Endothelial cell of umbilical vein (primary cell): ENCODE results near the gene PDK4. TPM values are rescaled to one million over a fixed set of nuclear protein-coding genes. Genes with fewer than 3 reads are reported as not detected.

Source experiments
- BruUV-seq: library from RNA; stranded (reverse); fragments of 400-500 nt; replicated peaks from 2 replicates; lab custom pipeline; 2021; lab: Mats Ljungman, UMichigan
- CTCF ChIA-PET: fragments of 300-600, 350-600 bp; sonication (Branson Sonifier 250); formaldehyde crosslinking; loops from one replicate; lab custom pipeline; 2021; ENCODE audit warnings: antibody characterized with exemption, inconsistent platforms; lab: Charles Lee
- POLR2A ChIA-PET: fragments of 300-600, 350-600 bp; sonication (Branson Sonifier 250); formaldehyde crosslinking; loops from one replicate; lab custom pipeline; 2021; ENCODE audit warnings: antibody characterized with exemption, inconsistent platforms; lab: Charles Lee
- DNase-seq: peaks from one replicate; pipeline ENCODE4 v3.0.0-alpha.2; 2011; ENCODE audit warnings: low read depth, low spot score
- FAIRE-seq: peaks from 2 replicates; lab custom pipeline; 2011; peaks lifted over from hg19 to GRCh38; lab: Jason Lieb, UNC
- H2AFZ ChIP-seq: 2 replicates; pipeline ENCODE4 v1.6.0; 2012; ENCODE audit warnings: low read depth, low read length, control low read depth, inconsistent platforms
- H3K27ac ChIP-seq: 2 replicates; pipeline ENCODE4 v1.5.1; 2011; ENCODE audit warnings: low read depth, mild to moderate bottlenecking, control low read depth, low read length, moderate library complexity; ENCODE audit not compliant: insufficient read depth
- H3K27me3 ChIP-seq, 2 experiments: 2 replicates each; pipeline versions ENCODE4 v1.6.0 to v1.6.1; 2011; ENCODE audit warnings: low read length in 2 of 2, mixed read lengths in 1 of 2; ENCODE audit not compliant: control insufficient read depth in 2 of 2, insufficient read depth in 2 of 2
- H3K36me3 ChIP-seq, 2 experiments: 2 replicates in 1 of 2; 3 replicates in 1 of 2; pipeline ENCODE4 v1.5.1; 2011; ENCODE audit warnings: low read length in 2 of 2, mild to moderate bottlenecking in 1 of 2, moderate library complexity in 1 of 2; ENCODE audit not compliant: control insufficient read depth in 2 of 2, insufficient read depth in 2 of 2; ENCODE audit errors: extremely low read depth in 1 of 2
- H3K4me1 ChIP-seq: 3 replicates; pipeline ENCODE4 v1.5.1; 2011; ENCODE audit warnings: mild to moderate bottlenecking, low read length; ENCODE audit not compliant: control insufficient read depth, insufficient read depth; ENCODE audit errors: extremely low read depth
- H3K4me2 ChIP-seq: 2 replicates; pipeline ENCODE4 v1.6.1; 2011; ENCODE audit warnings: low read length, control low read depth, mixed read lengths; ENCODE audit not compliant: insufficient read depth
- H3K4me3 ChIP-seq, 3 experiments: fragments of 200-600 bp in 1 of 3; sonication (generic), shearing (Covaris generic) in 1 of 3; replicated peaks in 1 of 3; 2 replicates each; pipeline ENCODE4 v1.5.1; 2011 to 2016; ENCODE audit warnings: control low read depth in 3 of 3, low read length in 3 of 3, mild to moderate bottlenecking in 2 of 3, inconsistent platforms in 1 of 3, low read depth in 1 of 3, moderate library complexity in 1 of 3; ENCODE audit not compliant: insufficient read depth in 1 of 3
- H3K79me2 ChIP-seq: 2 replicates; pipeline ENCODE4 v1.6.0; 2012; ENCODE audit warnings: low read length, inconsistent platforms; ENCODE audit not compliant: control insufficient read depth, insufficient read depth
- H3K9ac ChIP-seq: replicated peaks from 2 replicates; pipeline ENCODE3; 2011; ENCODE audit warnings: low read length, control low read depth; ENCODE audit not compliant: insufficient read depth; ENCODE audit errors: extremely low read depth
- H3K9me1 ChIP-seq: replicated peaks from 3 replicates; pipeline ENCODE4 v1.6.0; 2011; ENCODE audit warnings: mild to moderate bottlenecking, low read length; ENCODE audit not compliant: control insufficient read depth, insufficient read depth; ENCODE audit errors: extremely low read depth
- H3K9me3 ChIP-seq: replicated peaks from 2 replicates; pipeline ENCODE4 v1.5.1; 2012; ENCODE audit warnings: low read length, inconsistent platforms; ENCODE audit not compliant: control insufficient read depth, insufficient read depth
- H4K20me1 ChIP-seq: replicated peaks from 2 replicates; pipeline ENCODE3; 2011; ENCODE audit warnings: mild to moderate bottlenecking, low read length; ENCODE audit not compliant: control insufficient read depth, insufficient read depth; ENCODE audit errors: extremely low read depth
- EZH2 ChIP-seq: IDR thresholded peaks from 2 replicates; pipeline ENCODE4 v1.6.1; 2012; ENCODE audit warnings: borderline replicate concordance, low read depth, mild to moderate bottlenecking, moderate library complexity, low read length, inconsistent platforms; ENCODE audit not compliant: severe bottlenecking
- FOS ChIP-seq: IDR thresholded peaks from 2 replicates; pipeline ENCODE4 v1.6.1; 2011; ENCODE audit warnings: mild to moderate bottlenecking, low read length, moderate library complexity, borderline replicate concordance; ENCODE audit not compliant: insufficient read depth
- GATA2 ChIP-seq: IDR thresholded peaks from 2 replicates; pipeline ENCODE4 v1.7.0; 2011; ENCODE audit warnings: low read depth, mild to moderate bottlenecking, moderate library complexity, mixed read lengths, low read length; ENCODE audit not compliant: insufficient read length, insufficient read depth
- JUN ChIP-seq: IDR thresholded peaks from 2 replicates; pipeline ENCODE4 v1.6.1; 2011; ENCODE audit warnings: borderline replicate concordance, low read depth; ENCODE audit not compliant: insufficient read length, insufficient read depth
- MYC ChIP-seq: IDR thresholded peaks from one replicate; pipeline ENCODE4 v1.6.1; 2011; ENCODE audit warnings: mild to moderate bottlenecking, low read depth, low read length
- POLR2A ChIP-seq: IDR thresholded peaks from 2 replicates; pipeline ENCODE4 v1.6.1; 2012; ENCODE audit warnings: low read depth, mild to moderate bottlenecking, control low read depth, low read length
- POLR2AphosphoS5 ChIP-seq: IDR thresholded peaks from 2 replicates; pipeline ENCODE4 v1.6.1; 2012; ENCODE audit warnings: low read depth, mild to moderate bottlenecking, control low read depth, low read length, moderate library complexity; ENCODE audit not compliant: insufficient read depth
- dilution Hi-C: fragments of 300-500 bp; cut with MboI; formaldehyde crosslinking; loops from one replicate; pipeline ENCODE4 v1.15.0; 2019; ENCODE audit warnings: low sequenced_read_pairs; ENCODE audit not compliant: extremely low pct_ligation_motif_present
- intact Hi-C: fragments of 100-400 bp; cut with micrococcal nuclease; formaldehyde crosslinking; loops from one replicate; pipeline ENCODE4 v1.10.0; 2022
- polyA plus RNA-seq, 4 experiments: library from polyadenylated mRNA; depleted of rRNA in 3 of 4; stranded (reverse) in 3 of 4; unstranded in 1 of 4; fragments of >200 nt; gene quantifications; 2 replicates each; pipeline versions ENCODE4 v1.2.1 to v1.2.3, GENCODE V29; 2011 to 2012; ENCODE audit warnings: missing spikeins in 1 of 4
- total RNA-seq: library from RNA; stranded (reverse); gene quantifications from 2 replicates; pipeline ENCODE4 v1.2.3, GENCODE V29; 2021
- TF ChIP-seq, protein P1 (sequence below), 2 donors: IDR thresholded peaks; 1 replicate in 1 of 2; 2 replicates in 1 of 2; pipeline ENCODE4 v1.5.1; 2011; ENCODE audit warnings: low read length in 2 of 2, mild to moderate bottlenecking in 2 of 2, moderate library complexity in 2 of 2, control low read depth in 1 of 2, inconsistent platforms in 1 of 2, low read depth in 1 of 2; ENCODE audit not compliant: insufficient read depth in 1 of 2; ENCODE audit errors: extremely low read depth in 1 of 2
- TF ChIP-seq, protein P2 (sequence below): IDR thresholded peaks from 2 replicates; pipeline ENCODE4 v1.6.1; 2011; ENCODE audit not compliant: insufficient read depth, insufficient read length

PDK4 gene
- total and polyA plus RNA-seq, 2 donors (not counting 3 experiments of a cell fraction or from before 2014, with no cell fraction given) = 0.75 to 2.5 TPM

GRCh38 chr7:95547361-95548348 lies 48.7 kb downstream of the PDK4 start:
- H3K27me3 ChIP-seq = peaks cover 0 to 3% of the 10 kb centered on the region in 2 experiments
- dilution Hi-C loops = no loop called here
- DNase-seq (no peak), FAIRE-seq (no peak)
- no peak overlapping the region for H3K4me2 ChIP-seq
- H3K79me2 ChIP-seq = no peaks in the 10 kb centered on the region
- no peaks in the 10 kb centered on the region for H3K9me1 ChIP-seq
- no peaks in the 10 kb centered on the region for H4K20me1 ChIP-seq
- TF ChIP-seq GATA2 (no peak), POLR2AphosphoS5 (no peak), JUN (no peak), EZH2 (no peak), FOS (no peak), MYC (no peak), POLR2A (no peak)
- TF ChIP-seq, protein P1, sequence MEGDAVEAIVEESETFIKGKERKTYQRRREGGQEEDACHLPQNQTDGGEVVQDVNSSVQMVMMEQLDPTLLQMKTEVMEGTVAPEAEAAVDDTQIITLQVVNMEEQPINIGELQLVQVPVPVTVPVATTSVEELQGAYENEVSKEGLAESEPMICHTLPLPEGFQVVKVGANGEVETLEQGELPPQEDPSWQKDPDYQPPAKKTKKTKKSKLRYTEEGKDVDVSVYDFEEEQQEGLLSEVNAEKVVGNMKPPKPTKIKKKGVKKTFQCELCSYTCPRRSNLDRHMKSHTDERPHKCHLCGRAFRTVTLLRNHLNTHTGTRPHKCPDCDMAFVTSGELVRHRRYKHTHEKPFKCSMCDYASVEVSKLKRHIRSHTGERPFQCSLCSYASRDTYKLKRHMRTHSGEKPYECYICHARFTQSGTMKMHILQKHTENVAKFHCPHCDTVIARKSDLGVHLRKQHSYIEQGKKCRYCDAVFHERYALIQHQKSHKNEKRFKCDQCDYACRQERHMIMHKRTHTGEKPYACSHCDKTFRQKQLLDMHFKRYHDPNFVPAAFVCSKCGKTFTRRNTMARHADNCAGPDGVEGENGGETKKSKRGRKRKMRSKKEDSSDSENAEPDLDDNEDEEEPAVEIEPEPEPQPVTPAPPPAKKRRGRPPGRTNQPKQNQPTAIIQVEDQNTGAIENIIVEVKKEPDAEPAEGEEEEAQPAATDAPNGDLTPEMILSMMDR (IDR thresholded peaks at IDR 0.05; ENCODE audit: extremely low read depth in 1 of 2, insufficient read depth in 1 of 2, low read depth in 1 of 2, low read length in 2 of 2) = no peak
- TF ChIP-seq, protein P2, sequence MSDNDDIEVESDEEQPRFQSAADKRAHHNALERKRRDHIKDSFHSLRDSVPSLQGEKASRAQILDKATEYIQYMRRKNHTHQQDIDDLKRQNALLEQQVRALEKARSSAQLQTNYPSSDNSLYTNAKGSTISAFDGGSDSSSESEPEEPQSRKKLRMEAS = no peak
- no peak overlapping the region for H3K9ac ChIP-seq
- H3K36me3 ChIP-seq = no peaks in the 10 kb centered on the region
- H3K27ac ChIP-seq = no peak overlapping the region
- BruUV-seq = no TSS peak
- CTCF ChIA-PET = interaction anchor here (2.0 to 27.9 kb wide), 2 partner anchors 139 to 142 kb away, joined by 10 to 917 read pairs; no protein-coding TSS in a partner anchor
- peaks cover 15% of the 10 kb centered on the region for H3K4me1 ChIP-seq
- POLR2A ChIA-PET = no interaction called here
- H3K9me3 ChIP-seq = no peaks in the 10 kb centered on the region
- H3K4me3 ChIP-seq = no peak overlapping the region
- intact Hi-C loops = loop anchor here (2.0 kb wide), 1 partner anchor 41 kb away; no protein-coding TSS in a partner anchor
- H2AFZ ChIP-seq = no peak overlapping the region
